GM23248 (cell line): ENCODE results near the gene LEAP2. TPM values are rescaled to one million over a fixed set of nuclear protein-coding genes. Genes with fewer than 3 reads are reported as not detected.
A peak's percentile ranks its signal among the peaks of the same experiment; 100 is the strongest.

Experiments
- DNase-seq: peaks from one replicate; pipeline ENCODE4 v3.0.0-alpha.2; 2015
- H2AFZ ChIP-seq: fragments of 200-600 bp; sonication (generic); 2 replicates; pipeline ENCODE4 v1.6.1; 2016; ENCODE audit warnings: antibody characterized with exemption
- H3F3A ChIP-seq: fragments of 200-600 bp; sonication (generic); 2 replicates; pipeline ENCODE4 v1.6.1; 2016; ENCODE audit warnings: mild to moderate bottlenecking, antibody characterized with exemption, mixed run types; ENCODE audit not compliant: insufficient read depth
- H3K27ac ChIP-seq: fragments of 200-600 bp; sonication (generic); 2 replicates; pipeline ENCODE4 v1.5.1; 2016; ENCODE audit warnings: mild to moderate bottlenecking
- H3K27me3 ChIP-seq: fragments of 200-600 bp; sonication (generic); replicated peaks from 2 replicates; pipeline ENCODE4 v1.6.1; 2016; ENCODE audit warnings: mild to moderate bottlenecking; ENCODE audit not compliant: insufficient read depth
- H3K36me3 ChIP-seq: fragments of 200-600 bp; sonication (generic); 2 replicates; pipeline ENCODE4 v1.6.1; 2016; ENCODE audit warnings: low read depth, mild to moderate bottlenecking
- H3K4me1 ChIP-seq: fragments of 200-600 bp; sonication (generic); 2 replicates; pipeline ENCODE4 v1.6.1; 2016; ENCODE audit warnings: mild to moderate bottlenecking; ENCODE audit not compliant: insufficient read depth
- H3K4me2 ChIP-seq: fragments of 200-600 bp; sonication (generic); one replicate; pipeline ENCODE4 v1.6.1; 2016; ENCODE audit warnings: mild to moderate bottlenecking; ENCODE audit not compliant: unreplicated experiment
- H3K4me3 ChIP-seq: fragments of 200-600 bp; sonication (generic); 2 replicates; pipeline ENCODE4 v1.5.1; 2016; ENCODE audit warnings: mild to moderate bottlenecking
- H3K79me2 ChIP-seq: fragments of 200-600 bp; sonication (generic); 2 replicates; pipeline ENCODE4 v1.6.1; 2016; ENCODE audit warnings: mild to moderate bottlenecking; ENCODE audit not compliant: insufficient read depth
- H3K9ac ChIP-seq: fragments of 200-600 bp; sonication (generic); 2 replicates; pipeline ENCODE4 v1.6.1; 2016; ENCODE audit warnings: mild to moderate bottlenecking
- H3K9me2 ChIP-seq: fragments of 200-600 bp; sonication (generic); 2 replicates; pipeline ENCODE4 v1.6.1; 2016; ENCODE audit warnings: mixed run types, mild to moderate bottlenecking, moderate library complexity; ENCODE audit not compliant: insufficient read depth
- H3K9me3 ChIP-seq: fragments of 200-600 bp; sonication (generic); one replicate; pipeline ENCODE4 v1.6.1; 2017; ENCODE audit warnings: low read depth
- H4K20me1 ChIP-seq: fragments of 200-600 bp; sonication (generic); 2 replicates; pipeline ENCODE4 v1.6.0; 2016; ENCODE audit not compliant: insufficient read depth
- EZH2 ChIP-seq: fragments of 200-600 bp; sonication (generic); IDR thresholded peaks from 2 replicates; pipeline ENCODE4 v1.6.1; 2018; ENCODE audit warnings: antibody characterized with exemption, mild to moderate bottlenecking; ENCODE audit not compliant: insufficient read depth, poor library complexity, severe bottlenecking
- EZH2phosphoT487 ChIP-seq: fragments of 200-600 bp; sonication (generic); IDR thresholded peaks from 2 replicates; pipeline ENCODE4 v1.6.1; 2018; ENCODE audit warnings: antibody characterized with exemption, moderate library complexity, mild to moderate bottlenecking, low read depth; ENCODE audit not compliant: insufficient read depth
- WGBS, 2 experiments: methylation state at CpG; one replicate each; pipeline ENCODE4 v1.1.6; 2015 to 2017; ENCODE audit warnings: low lambda C conversion rate in 2 of 2, low coverage in 1 of 2; ENCODE audit errors: missing lambda C conversion rate in 2 of 2; 5-methylcytosine and 5-hydroxymethylcytosine counted together
- in situ Hi-C: fragments of 300-500 bp; cut with MboI; formaldehyde crosslinking; loops from 2 replicates; pipeline ENCODE4 v1.15.0; 2020
- polyA plus RNA-seq: library from polyadenylated mRNA; unstranded; fragments of >200 nt; fragmentation: Nextera tagmentation; extraction: Ambion mirVana; gene quantifications from 2 replicates; pipeline ENCODE4 v1.2.1, GENCODE V29; 2016
- total RNA-seq: library from RNA; depleted of rRNA; stranded (reverse); fragments of >200 nt; shearing (Covaris generic); gene quantifications from 2 replicates; pipeline ENCODE4 v1.2.3, GENCODE V29; 2014

Gene LEAP2
- total and polyA plus RNA-seq, 2 experiments from 2014 or later = 0.33 TPM; not detected in 1

GRCh38 chr5:132840313-132840712 is 33.2 kb upstream of the LEAP2 start:
- H3K4me1 ChIP-seq = peaks cover 14% of the 10 kb centered on the region
- H3K4me3 ChIP-seq = no peak overlapping the region
- no peak overlapping the region for H3K4me2 ChIP-seq
- H3K27me3 ChIP-seq = no peaks in the 10 kb centered on the region
- H3F3A ChIP-seq = peaks cover 13% of the 10 kb centered on the region; the same call in 1 of the 2 replicates
- H3K27ac ChIP-seq = peak overlapping the region; percentile 65
- H3K9ac ChIP-seq = peak overlapping the region; percentile 31
- no peak for TF ChIP-seq EZH2phosphoT487
- TF ChIP-seq EZH2 = no peak
- WGBS, 2 experiments = 55 to 57% methylated on average over 3 of the region's 3 CpGs
- no peaks in the 10 kb centered on the region for H3K9me2 ChIP-seq
- H3K36me3 ChIP-seq = no peaks in the 10 kb centered on the region
- no peaks in the 10 kb centered on the region for H3K9me3 ChIP-seq
- H3K79me2 ChIP-seq = no peaks in the 10 kb centered on the region
- no peaks in the 10 kb centered on the region for H4K20me1 ChIP-seq
- DNase-seq = no peak
- in situ Hi-C loops = no loop called here
- peak overlapping the region; percentile 75 for H2AFZ ChIP-seq

GRCh38 chr5:132840896-132841295 is 32.6 kb upstream of the LEAP2 start:
- H3F3A ChIP-seq = peaks cover 13% of the 10 kb centered on the region; the same call in 1 of the 2 replicates
- DNase-seq = no peak

GRCh38 chr5:132841305-132841704 is 32.2 kb upstream of the LEAP2 start:
- no peaks in the 10 kb centered on the region for H3K79me2 ChIP-seq
- in situ Hi-C loops = no loop called here
- no peak overlapping the region for H3K27ac ChIP-seq
- no peaks in the 10 kb centered on the region for H4K20me1 ChIP-seq
- H3K4me3 ChIP-seq = no peak overlapping the region
- no peak overlapping the region for H3K4me2 ChIP-seq
- H3K27me3 ChIP-seq = no peaks in the 10 kb centered on the region
- no peak overlapping the region for H2AFZ ChIP-seq
- H3K4me1 ChIP-seq = peaks cover 14% of the 10 kb centered on the region
- 76 to 79% methylated on average over 4 of the region's 4 CpGs for WGBS, 2 experiments
- peaks cover 13% of the 10 kb centered on the region; the same call in 1 of the 2 replicates for H3F3A ChIP-seq
- peak; percentile 30 for DNase-seq
- no peaks in the 10 kb centered on the region for H3K36me3 ChIP-seq
- H3K9me2 ChIP-seq = no peaks in the 10 kb centered on the region
- no peak overlapping the region for H3K9ac ChIP-seq
- TF ChIP-seq EZH2phosphoT487 (no peak), EZH2 (no peak)
- H3K9me3 ChIP-seq = no peaks in the 10 kb centered on the region

More at GRCh38 chr5:132840896-132841295, 32.6 kb upstream of the LEAP2 start:
- Histone ChIP-seq H3K27ac (no peak overlapping the region), H3K4me2 (no peak overlapping the region), H3K4me1 (peaks cover 14% of the 10 kb centered on the region), H3K27me3 (no peaks in the 10 kb centered on the region), H3K79me2 (no peaks in the 10 kb centered on the region), H3K9ac (no peak overlapping the region), H3K9me2 (no peaks in the 10 kb centered on the region), H4K20me1 (no peaks in the 10 kb centered on the region), H3K4me3 (no peak overlapping the region), H3K9me3 (no peaks in the 10 kb centered on the region), H2AFZ (no peak overlapping the region), H3K36me3 (no peaks in the 10 kb centered on the region)
- WGBS, 2 experiments = 38 to 59% methylated on average over 1 of the region's 1 CpG
- in situ Hi-C loops = no loop called here
- TF ChIP-seq EZH2phosphoT487 (no peak), EZH2 (no peak)

- H3K9me3 ChIP-seq = no peaks in the 10 kb centered on the region
- no peak for DNase-seq
- no peak overlapping the region for H3K4me3 ChIP-seq
- H3K4me1 ChIP-seq = no peaks in the 10 kb centered on the region
- no peaks in the 10 kb centered on the region for H3F3A ChIP-seq
- in situ Hi-C loops = no loop called here
- H3K79me2 ChIP-seq = no peaks in the 10 kb centered on the region
- H3K9ac ChIP-seq = no peak overlapping the region
- no peak for TF ChIP-seq EZH2
- no peak for TF ChIP-seq EZH2phosphoT487
- H3K27me3 ChIP-seq = no peaks in the 10 kb centered on the region
- no peaks in the 10 kb centered on the region for H3K9me2 ChIP-seq
- H2AFZ ChIP-seq = no peak overlapping the region
- no peak overlapping the region for H3K27ac ChIP-seq
- H3K4me2 ChIP-seq = no peak overlapping the region
- 72 to 74% methylated on average over 8 of the region's 8 CpGs for WGBS, 2 experiments
- no peaks in the 10 kb centered on the region for H4K20me1 ChIP-seq
- H3K36me3 ChIP-seq = no peaks in the 10 kb centered on the region
These were observed 25.2 kb upstream of the LEAP2 start for GRCh38 chr5:132848270-132848669.

GRCh38 chr5:132849347-132849746 is 24.1 kb upstream of the LEAP2 start:
- in situ Hi-C loops = no loop called here
- WGBS, 2 experiments = 21 to 32% methylated on average over 1 of the region's 1 CpG
- no peak for DNase-seq

More at GRCh38 chr5:132849347-132849746, 24.1 kb upstream of the LEAP2 start:
- Histone ChIP-seq H4K20me1 (no peaks in the 10 kb centered on the region), H3K79me2 (no peaks in the 10 kb centered on the region), H3K27ac (no peak overlapping the region), H3K9me2 (no peaks in the 10 kb centered on the region), H3K9me3 (no peaks in the 10 kb centered on the region), H3K4me2 (no peak overlapping the region), H3F3A (no peaks in the 10 kb centered on the region), H3K27me3 (no peaks in the 10 kb centered on the region), H2AFZ (no peak overlapping the region), H3K4me3 (no peak overlapping the region), H3K36me3 (no peaks in the 10 kb centered on the region), H3K4me1 (0 out of 2 replicates have a peak, but pooled peaks cover 2% of the 10 kb centered on the region), H3K9ac (no peak overlapping the region)
- no peak for TF ChIP-seq EZH2
- no peak for TF ChIP-seq EZH2phosphoT487
